Activated B cell treated with CpG ODN at 0.5 μM for 24 hours (primary cell): ENCODE measurements around the gene SYNE2. TPM values are rescaled to one million over a fixed set of nuclear protein-coding genes. Genes with fewer than 3 reads are reported as not detected.

ENCODE experiments used
- ATAC-seq: fragments of 200-7000 bp; cut with Tn5 transposase; one replicate; pipeline ENCODE4 v1.10.0; 2021; ENCODE audit warnings: low read depth, mild to moderate bottlenecking, moderate library complexity
- CTCF ChIA-PET: fragments of 350-600 bp; sonication (Branson Sonifier 250); formaldehyde crosslinking; loops from one replicate; lab custom pipeline; 2021; ENCODE audit warnings: antibody characterized with exemption; lab: Charles Lee
- POLR2A ChIA-PET: fragments of 350-600 bp; sonication (Branson Sonifier 250); formaldehyde crosslinking; loops from one replicate; lab custom pipeline; 2021; ENCODE audit warnings: antibody characterized with exemption; lab: Charles Lee
- DNase-seq: peaks from one replicate; pipeline ENCODE4 v3.0.0; 2022
- H3K27ac Mint-ChIP-seq: one replicate; pipeline ENCODE4 v1.8.0; 2020; ENCODE audit warnings: mixed read lengths
- H3K27me3 Mint-ChIP-seq: one replicate; pipeline ENCODE4 v1.8.0; 2021; ENCODE audit warnings: mixed read lengths
- H3K36me3 Mint-ChIP-seq: one replicate; pipeline ENCODE4 v1.8.0; 2021; ENCODE audit warnings: low read depth, mixed read lengths
- H3K4me1 Mint-ChIP-seq: one replicate; pipeline ENCODE4 v1.8.0; 2021; ENCODE audit warnings: mixed read lengths
- H3K4me3 Mint-ChIP-seq: one replicate; pipeline ENCODE4 v1.8.0; 2020; ENCODE audit warnings: mild to moderate bottlenecking, mixed read lengths
- H3K9me3 Mint-ChIP-seq: one replicate; pipeline ENCODE4 v1.8.0; 2020; ENCODE audit warnings: mixed read lengths
- intact Hi-C: fragments of 100-400 bp; cut with micrococcal nuclease; formaldehyde crosslinking; loops from one replicate; pipeline ENCODE4 v1.15.1; 2024
- total RNA-seq: library from RNA; stranded (reverse); gene quantifications from 2 replicates; pipeline ENCODE4 v1.2.3, GENCODE V29; 2022
- TF ChIP-seq, protein P1 (sequence below): fragments of 200-600 bp; IDR thresholded peaks from one replicate; pipeline ENCODE4 v1.8.0; 2022; ENCODE audit warnings: antibody characterized with exemption, mild to moderate bottlenecking

Gene SYNE2
- total RNA-seq, 1 donor from 2014 or later: 40.1 TPM

DNA sequence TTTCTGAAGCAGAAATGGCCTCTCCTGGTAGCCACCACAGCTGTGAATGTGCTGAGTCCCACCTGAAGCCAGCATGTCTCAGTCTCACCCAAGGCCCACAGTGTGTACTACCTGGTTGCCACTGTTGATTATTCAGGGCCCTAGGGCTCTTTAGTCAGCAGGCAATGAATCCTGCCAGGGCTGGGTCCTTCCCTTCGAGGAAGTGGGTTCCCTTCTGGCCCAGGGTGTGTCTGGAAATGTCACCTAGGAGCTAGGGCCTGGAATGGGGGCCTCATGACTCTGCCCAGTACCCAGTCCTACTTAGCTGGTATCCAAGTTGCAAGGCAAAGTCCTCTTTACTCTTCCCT, 207.4 kb downstream of the SYNE2 start:
- ChIA-PET CTCF (interaction anchor here (0.8 to 1.8 kb wide), 3 partner anchors 13 to 243 kb away, joined by 3 to 14 read pairs (median 5); partner anchors contain the start of gene ESR2), POLR2A (no interaction called here)
- intact Hi-C loops: loop anchor here (1.0 kb wide), 1 partner anchor 234 kb away; the partner anchor contains the start of gene ESR2
- no peak overlapping the region for H3K27ac Mint-ChIP-seq
- H3K9me3 Mint-ChIP-seq: no peaks in the 10 kb centered on the region
- H3K4me3 Mint-ChIP-seq: no peak overlapping the region
- no peaks in the 10 kb centered on the region for H3K4me1 Mint-ChIP-seq
- H3K27me3 Mint-ChIP-seq: no peaks in the 10 kb centered on the region
- peaks cover 13% of the 10 kb centered on the region for H3K36me3 Mint-ChIP-seq
- DNase-seq: no peak
- ATAC-seq: no peak
- TF ChIP-seq, protein P1, sequence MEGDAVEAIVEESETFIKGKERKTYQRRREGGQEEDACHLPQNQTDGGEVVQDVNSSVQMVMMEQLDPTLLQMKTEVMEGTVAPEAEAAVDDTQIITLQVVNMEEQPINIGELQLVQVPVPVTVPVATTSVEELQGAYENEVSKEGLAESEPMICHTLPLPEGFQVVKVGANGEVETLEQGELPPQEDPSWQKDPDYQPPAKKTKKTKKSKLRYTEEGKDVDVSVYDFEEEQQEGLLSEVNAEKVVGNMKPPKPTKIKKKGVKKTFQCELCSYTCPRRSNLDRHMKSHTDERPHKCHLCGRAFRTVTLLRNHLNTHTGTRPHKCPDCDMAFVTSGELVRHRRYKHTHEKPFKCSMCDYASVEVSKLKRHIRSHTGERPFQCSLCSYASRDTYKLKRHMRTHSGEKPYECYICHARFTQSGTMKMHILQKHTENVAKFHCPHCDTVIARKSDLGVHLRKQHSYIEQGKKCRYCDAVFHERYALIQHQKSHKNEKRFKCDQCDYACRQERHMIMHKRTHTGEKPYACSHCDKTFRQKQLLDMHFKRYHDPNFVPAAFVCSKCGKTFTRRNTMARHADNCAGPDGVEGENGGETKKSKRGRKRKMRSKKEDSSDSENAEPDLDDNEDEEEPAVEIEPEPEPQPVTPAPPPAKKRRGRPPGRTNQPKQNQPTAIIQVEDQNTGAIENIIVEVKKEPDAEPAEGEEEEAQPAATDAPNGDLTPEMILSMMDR: no peak

DNA sequence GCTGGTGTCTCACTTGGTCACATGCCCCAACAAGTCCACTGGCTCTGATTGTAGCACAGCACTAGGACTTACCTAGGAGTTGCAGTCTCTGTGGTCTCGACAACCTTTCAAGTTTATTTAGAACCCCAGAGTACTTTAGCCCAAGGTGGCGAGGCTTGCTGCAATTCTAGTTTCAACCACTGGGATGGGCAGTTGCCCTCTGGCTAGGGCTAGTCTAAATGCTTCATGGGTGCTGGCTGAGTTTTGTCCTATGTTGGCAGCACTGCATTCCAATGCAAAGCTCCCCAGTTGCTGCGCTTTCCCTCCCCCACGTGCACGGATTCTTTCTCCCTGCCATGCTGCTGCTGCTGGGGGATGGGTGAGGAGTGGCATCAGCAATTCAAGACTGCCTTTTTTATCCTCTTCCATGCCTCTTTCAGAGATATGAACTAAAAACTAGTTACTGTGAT, 207.9 kb downstream of the SYNE2 start:
- DNase-seq (no peak), ATAC-seq (peak; percentile 49)
- Mint-ChIP-seq H3K9me3 (no peaks in the 10 kb centered on the region), H3K4me3 (no peak overlapping the region), H3K4me1 (no peaks in the 10 kb centered on the region), H3K27ac (no peak overlapping the region), H3K36me3 (peaks cover 16% of the 10 kb centered on the region), H3K27me3 (no peaks in the 10 kb centered on the region)
- intact Hi-C loops: loop anchor here (1.0 kb wide), 1 partner anchor 234 kb away; the partner anchor contains the start of gene ESR2
- ChIA-PET CTCF (interaction anchor here (1.4 to 1.8 kb wide), 2 partner anchors 234 to 243 kb away, joined by 5 to 14 read pairs; partner anchors contain the start of gene ESR2), POLR2A (interaction anchor here (0.6 kb wide), 1 partner anchor 230 kb away, joined by 3 read pairs; no protein-coding TSS in a partner anchor)
- TF ChIP-seq, protein P1: no peak

DNA sequence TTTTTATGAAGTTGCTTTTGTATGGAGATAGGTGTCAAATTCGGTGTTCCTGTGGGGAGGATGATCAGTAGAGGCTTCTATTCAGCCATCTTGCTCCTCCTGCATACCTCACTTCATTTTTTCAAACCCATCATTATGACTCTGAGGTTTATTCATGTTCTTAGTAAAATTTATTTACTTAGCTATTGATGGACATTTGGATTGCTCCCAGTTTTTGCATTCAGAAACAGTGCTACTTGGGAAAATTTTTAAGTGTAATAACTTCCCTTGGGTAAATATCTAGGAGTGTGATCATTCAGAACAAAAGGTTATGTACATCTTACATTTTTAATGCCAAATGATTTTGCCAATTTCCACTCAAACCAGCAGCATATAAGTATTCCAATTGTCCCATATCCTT, 208.3 kb downstream of the SYNE2 start:
- Mint-ChIP-seq H3K9me3 (no peaks in the 10 kb centered on the region), H3K4me1 (no peaks in the 10 kb centered on the region), H3K27me3 (no peaks in the 10 kb centered on the region), H3K36me3 (peaks cover 14% of the 10 kb centered on the region), H3K27ac (no peak overlapping the region), H3K4me3 (no peak overlapping the region)
- ChIA-PET POLR2A (interaction anchor here (0.6 kb wide), 1 partner anchor 230 kb away, joined by 3 read pairs; no protein-coding TSS in a partner anchor), CTCF (interaction anchor here (1.8 kb wide), 1 partner anchor 234 kb away, joined by 14 read pairs; the partner anchor contains the start of gene ESR2)
- TF ChIP-seq, protein P1: no peak
- ATAC-seq (no peak), DNase-seq (no peak)
- intact Hi-C loops: no loop called here

DNA sequence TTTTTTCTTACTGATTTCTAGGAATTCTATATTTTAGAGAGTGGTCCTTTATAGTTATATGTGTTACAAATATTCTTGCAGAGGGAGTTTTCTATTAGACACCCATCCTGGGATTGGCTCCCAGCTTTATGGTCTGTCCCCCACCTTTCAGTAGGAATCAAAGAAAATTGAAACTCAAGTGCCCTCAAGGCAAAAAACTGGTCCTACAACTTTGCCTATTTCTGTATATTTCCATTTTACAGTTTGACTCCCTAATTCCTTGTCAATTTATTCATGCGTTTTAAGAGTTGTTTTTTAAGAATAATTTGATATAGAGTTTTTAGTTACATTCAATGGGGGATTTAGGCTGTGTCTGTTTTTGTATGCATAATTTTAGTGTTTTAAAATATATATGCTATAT, 208.9 kb downstream of the SYNE2 start:
- ATAC-seq (no peak), DNase-seq (no peak)
- Mint-ChIP-seq H3K4me1 (no peaks in the 10 kb centered on the region), H3K9me3 (no peaks in the 10 kb centered on the region), H3K36me3 (peaks cover 14% of the 10 kb centered on the region), H3K27ac (no peak overlapping the region), H3K4me3 (no peak overlapping the region), H3K27me3 (no peaks in the 10 kb centered on the region)
- intact Hi-C loops: no loop called here
- ChIA-PET POLR2A (no interaction called here), CTCF (no interaction called here)
- TF ChIP-seq, protein P1: no peak

DNA sequence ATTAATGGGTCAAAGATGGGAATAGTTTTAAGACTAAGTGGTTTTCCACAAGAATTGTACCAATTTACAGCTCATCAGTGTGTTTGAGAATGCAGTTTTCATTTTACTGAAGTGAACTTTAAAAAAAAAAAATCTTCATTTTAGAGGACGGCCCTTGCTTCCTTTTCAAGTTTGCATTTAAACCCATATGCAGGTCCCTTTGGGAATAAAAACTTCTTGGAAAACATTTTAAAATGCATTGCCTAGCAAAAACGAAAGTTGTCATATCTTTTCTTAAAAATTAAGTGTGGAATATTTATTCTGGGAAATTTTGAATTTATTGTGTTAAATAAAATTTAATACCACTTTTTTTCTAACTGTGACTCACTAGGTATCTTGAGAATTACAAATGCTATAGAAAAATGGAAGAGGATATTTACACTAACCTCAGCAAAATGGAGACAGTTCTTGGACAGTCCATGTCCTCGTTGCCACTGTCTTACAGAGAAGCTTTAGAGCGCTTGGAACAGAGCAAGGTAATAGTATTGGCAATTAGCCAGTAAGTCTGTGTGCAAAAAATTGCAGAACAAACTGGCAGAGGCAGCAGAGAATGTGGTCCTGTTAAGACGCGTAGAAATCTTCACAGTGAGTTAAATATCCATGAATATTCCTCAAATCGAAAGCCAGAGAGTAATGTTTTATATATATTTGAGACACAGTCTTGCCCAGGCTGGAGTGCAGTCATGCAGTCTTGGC, 209.7 kb downstream of the SYNE2 start:
- ChIA-PET CTCF (no interaction called here), POLR2A (no interaction called here)
- Mint-ChIP-seq H3K27ac (no peak overlapping the region), H3K36me3 (peaks cover 14% of the 10 kb centered on the region), H3K4me3 (no peak overlapping the region), H3K9me3 (no peaks in the 10 kb centered on the region), H3K4me1 (no peaks in the 10 kb centered on the region), H3K27me3 (no peaks in the 10 kb centered on the region)
- DNase-seq: no peak
- TF ChIP-seq, protein P1: no peak
- intact Hi-C loops: no loop called here
- no peak for ATAC-seq
